H1 (cell line): ENCODE measurements around the gene SMPD2. TPM values are rescaled to one million over a fixed set of nuclear protein-coding genes. Genes with fewer than 3 reads are reported as not detected.

Experiments used
- CTCF ChIA-PET: fragments of 300-600 bp; sonication (Branson Sonifier 250); formaldehyde crosslinking; loops from one replicate; lab custom pipeline; 2021; ENCODE audit not compliant: partially characterized antibody; lab: Charles Lee
- POLR2A ChIA-PET: fragments of 300-600 bp; sonication (Branson Sonifier 250); formaldehyde crosslinking; loops from one replicate; lab custom pipeline; 2021; ENCODE audit warnings: inconsistent platforms; ENCODE audit not compliant: partially characterized antibody; lab: Charles Lee
- DNase-seq, 2 experiments: peaks; one replicate each; pipeline versions ENCODE4 v3.0.0 to v3.0.0-alpha.2; 2010 to 2022; ENCODE audit warnings: low spot score in 2 of 2, low read depth in 1 of 2, mixed read lengths in 1 of 2
- FAIRE-seq: peaks from 2 replicates; lab custom pipeline; 2011; peaks lifted over from hg19 to GRCh38; lab: Jason Lieb, UNC
- H2AFZ ChIP-seq: 2 replicates; pipeline ENCODE4 v1.8.1; 2012; ENCODE audit warnings: low read length, inconsistent platforms
- H2AK5ac ChIP-seq: 2 replicates; pipeline ENCODE4 v1.6.1; 2013; ENCODE audit warnings: low read depth, low read length
- H2BK120ac ChIP-seq: replicated peaks from 2 replicates; pipeline ENCODE3; 2013; ENCODE audit warnings: low read depth, low read length, inconsistent platforms
- H2BK12ac ChIP-seq: 2 replicates; pipeline ENCODE4 v1.6.1; 2013; ENCODE audit warnings: low read depth, low read length
- H2BK15ac ChIP-seq: 2 replicates; pipeline ENCODE4 v1.6.1; 2013; ENCODE audit warnings: low read length
- H2BK20ac ChIP-seq: 2 replicates; pipeline ENCODE4 v1.6.1; 2013; ENCODE audit warnings: low read length
- H2BK5ac ChIP-seq: 2 replicates; pipeline ENCODE4 v1.6.1; 2013; ENCODE audit warnings: low read depth, low read length
- H3K14ac ChIP-seq: 2 replicates; pipeline ENCODE4 v1.6.1; 2013; ENCODE audit warnings: inconsistent platforms; ENCODE audit not compliant: insufficient read length
- H3K18ac ChIP-seq: 2 replicates; pipeline ENCODE4 v1.6.1; 2013; ENCODE audit warnings: low read length; ENCODE audit errors: extremely low read depth
- H3K23ac ChIP-seq: 2 replicates; pipeline ENCODE4 v1.6.1; 2013; ENCODE audit warnings: inconsistent platforms; ENCODE audit not compliant: insufficient read length
- H3K23me2 ChIP-seq: 2 replicates; pipeline ENCODE4 v1.6.1; 2013; ENCODE audit warnings: low read depth, low read length
- H3K27ac ChIP-seq: 2 replicates; pipeline ENCODE4 v1.6.1; 2011; ENCODE audit warnings: low read depth, low read length, inconsistent platforms
- H3K27me3 ChIP-seq, 4 experiments: replicated peaks in 1 of 4; 1 replicate in 1 of 4; 2 replicates in 3 of 4; pipeline versions ENCODE4 v1.6.1 to v1.8.1; 2011 to 2013; ENCODE audit warnings: low read length in 3 of 4, mild to moderate bottlenecking in 3 of 4, inconsistent platforms in 2 of 4, mixed read lengths in 2 of 4, moderate library complexity in 1 of 4; ENCODE audit not compliant: control insufficient read depth in 3 of 4, insufficient read depth in 3 of 4; ENCODE audit errors: extremely low read depth in 1 of 4
- H3K36me3 ChIP-seq, 4 experiments: 2 replicates each; pipeline versions ENCODE4 v1.6.1 to v1.8.1; 2011 to 2013; ENCODE audit warnings: mild to moderate bottlenecking in 4 of 4, low read length in 3 of 4, moderate library complexity in 2 of 4, control low read depth in 1 of 4, inconsistent platforms in 1 of 4; ENCODE audit not compliant: insufficient read depth in 4 of 4, control insufficient read depth in 2 of 4
- H3K4ac ChIP-seq: replicated peaks from 2 replicates; pipeline ENCODE3; 2013; ENCODE audit warnings: low read length, low read depth, mixed read lengths, inconsistent platforms; ENCODE audit not compliant: insufficient read length
- H3K4me1 ChIP-seq, 4 experiments: replicated peaks in 1 of 4; 1 replicate in 1 of 4; 2 replicates in 3 of 4; pipeline versions ENCODE4 v1.6.1 to v1.8.1; 2011 to 2013; ENCODE audit warnings: low read length in 3 of 4, inconsistent platforms in 2 of 4, mixed read lengths in 1 of 4; ENCODE audit not compliant: insufficient read depth in 4 of 4, control insufficient read depth in 3 of 4
- H3K4me2 ChIP-seq, 2 experiments: 2 replicates each; pipeline versions ENCODE4 v1.6.1 to v1.8.1; 2011 to 2013; ENCODE audit warnings: low read depth in 2 of 2, low read length in 2 of 2, control low read depth in 1 of 2, inconsistent platforms in 1 of 2, mild to moderate bottlenecking in 1 of 2; ENCODE audit not compliant: insufficient read depth in 1 of 2
- H3K4me3 ChIP-seq, 4 experiments: fragments of 200-600, 300-600 bp in 1 of 4; sonication (generic), shearing (Covaris generic), sonication (Bioruptor Twin) in 1 of 4; 2 replicates each; pipeline versions ENCODE4 v1.5.1 to v1.8.1; 2011 to 2016; ENCODE audit warnings: low read length in 4 of 4, low read depth in 3 of 4, control low read depth in 2 of 4, inconsistent platforms in 2 of 4, mild to moderate bottlenecking in 2 of 4, mixed read lengths in 1 of 4, moderate library complexity in 1 of 4; ENCODE audit not compliant: insufficient read depth in 2 of 4; ENCODE audit errors: extremely low read depth in 1 of 4
- H3K56ac ChIP-seq: replicated peaks from 2 replicates; pipeline ENCODE3; 2013; ENCODE audit warnings: low read depth, mild to moderate bottlenecking, mixed read lengths, low read length, inconsistent platforms; ENCODE audit not compliant: insufficient read length
- H3K79me1 ChIP-seq: 2 replicates; pipeline ENCODE4 v1.6.1; 2013; ENCODE audit warnings: low read depth, low read length, control low read depth
- H3K79me2 ChIP-seq, 2 experiments: 2 replicates each; pipeline versions ENCODE4 v1.6.1 to v1.8.1; 2012 to 2013; ENCODE audit warnings: low read length in 2 of 2, mild to moderate bottlenecking in 2 of 2, inconsistent platforms in 1 of 2; ENCODE audit not compliant: insufficient read depth in 2 of 2, control insufficient read depth in 1 of 2
- H3K9ac ChIP-seq, 4 experiments: replicated peaks in 1 of 4; 1 replicate in 1 of 4; 2 replicates in 3 of 4; pipeline versions ENCODE4 v1.6.1 to v1.8.1; 2011 to 2013; ENCODE audit warnings: low read depth in 3 of 4, low read length in 3 of 4, control low read depth in 2 of 4, mild to moderate bottlenecking in 2 of 4, moderate library complexity in 2 of 4, inconsistent platforms in 1 of 4; ENCODE audit errors: extremely low read depth in 1 of 4
- H3K9me3 ChIP-seq, 2 experiments: 2 replicates each; pipeline versions ENCODE4 v1.6.1 to v1.8.1; 2012 to 2013; ENCODE audit warnings: mild to moderate bottlenecking in 2 of 2, moderate library complexity in 2 of 2, control low read depth in 1 of 2, inconsistent platforms in 1 of 2, low read depth in 1 of 2, low read length in 1 of 2, mixed read lengths in 1 of 2; ENCODE audit not compliant: insufficient read depth in 2 of 2
- H4K20me1 ChIP-seq, 2 experiments: replicated peaks in 1 of 2; 2 replicates each; pipeline versions ENCODE3 to v1.8.1; 2011 to 2013; ENCODE audit warnings: inconsistent platforms in 2 of 2, low read length in 2 of 2, mild to moderate bottlenecking in 1 of 2; ENCODE audit not compliant: insufficient read depth in 2 of 2, control insufficient read depth in 1 of 2
- H4K5ac ChIP-seq: 2 replicates; pipeline ENCODE4 v1.6.1; 2013; ENCODE audit warnings: low read length, low read depth, mixed read lengths, inconsistent platforms; ENCODE audit not compliant: insufficient read length
- H4K8ac ChIP-seq: 2 replicates; pipeline ENCODE4 v1.8.0; 2013; ENCODE audit warnings: mild to moderate bottlenecking, moderate library complexity, low read length, inconsistent platforms; ENCODE audit not compliant: insufficient read depth; ENCODE audit errors: extremely low read depth
- H4K91ac ChIP-seq: replicated peaks from 2 replicates; pipeline ENCODE3; 2013; ENCODE audit warnings: low read length, mixed read lengths, inconsistent platforms; ENCODE audit not compliant: insufficient read length
- CEBPB ChIP-seq: IDR thresholded peaks from 2 replicates; pipeline ENCODE4 v1.6.1; 2012; ENCODE audit warnings: low read depth, low read length
- POLR2AphosphoS5 ChIP-seq: IDR thresholded peaks from 2 replicates; pipeline ENCODE4 v1.6.1; 2011; ENCODE audit warnings: low read depth, low read length
- WGBS, 2 experiments: shearing (Covaris generic) in 1 of 2; methylation state at CpG; one replicate each; pipeline versions ENCODE4 v1.1.6 to v1.1.7; 2013 to 2015; ENCODE audit warnings: low lambda C conversion rate in 2 of 2, mixed read lengths in 2 of 2, inconsistent platforms in 1 of 2, low coverage in 1 of 2, missing lambda C conversion rate in 1 of 2; ENCODE audit not compliant: insufficient replicate concordance in 2 of 2, insufficient coverage in 1 of 2, insufficient read length in 1 of 2; ENCODE audit errors: extremely low coverage in 1 of 2, missing lambda C conversion rate in 1 of 2; 5-methylcytosine and 5-hydroxymethylcytosine counted together
- polyA plus RNA-seq, 7 experiments: library from polyadenylated mRNA; depleted of rRNA in 3 of 7; stranded (reverse) in 5 of 7; unstranded in 2 of 7; fragments of >200 nt in 5 of 7; fragments of 200-250 nt in 2 of 7; gene quantifications; 1 replicate in 5 of 7; 2 replicates in 1 of 7; 4 replicates in 1 of 7; pipeline versions ENCODE4 v1.2.1 to v1.2.3, GENCODE V29; 2011 to 2013; ENCODE audit warnings: missing spikeins in 2 of 7, mixed read lengths in 2 of 7
- total RNA-seq: library from RNA; stranded (reverse); fragmentation: NEBNext Ultra II Directional; extraction: Animal tissue kit (Norgen Biotek cat#: 25700); gene quantifications from 2 replicates; pipeline ENCODE4 v1.2.1, GENCODE V29; 2021

Gene SMPD2
- total and polyA plus RNA-seq, 2 of the 8 experiments (the other 6 are each of a cell fraction or from before 2014, with no cell fraction given), result 11.5 to 17.2 TPM

DNA sequence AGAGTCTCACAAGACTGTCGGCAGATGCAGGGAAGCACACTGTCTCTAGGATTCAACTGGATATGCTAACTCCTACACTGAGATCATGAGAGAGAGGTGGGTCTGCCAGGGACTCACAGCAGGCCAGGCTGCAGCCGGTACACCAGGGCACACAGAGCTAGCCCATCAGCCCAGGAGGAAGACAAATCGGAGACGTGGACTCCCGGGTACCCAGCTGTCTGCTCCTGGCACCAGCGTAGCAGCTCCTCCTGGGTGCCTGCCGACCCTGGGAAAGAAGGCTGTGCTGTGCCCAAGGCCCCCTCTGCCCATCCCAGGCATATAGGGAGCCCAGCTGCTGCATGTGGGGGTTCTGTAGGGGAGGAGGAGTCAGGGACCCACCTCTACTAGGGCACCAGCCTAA lies 8.1 kb downstream of the SMPD2 start:
- ChIA-PET CTCF (interaction anchor here (0.8 to 2.2 kb wide), 10 partner anchors 9 to 334 kb away, joined by 3 to 11 read pairs (median 3); partner anchors contain the start of gene CD164), POLR2A (interaction anchor here (0.5 to 1.3 kb wide), 6 partner anchors 9 to 47 kb away, joined by 3 to 5 read pairs (median 3); no protein-coding TSS in a partner anchor)
- no peaks in the 10 kb centered on the region for H3K9me3 ChIP-seq

More for the DNA sequence above, 8.1 kb downstream of the SMPD2 start:
- H3K4me2 ChIP-seq, result no peak overlapping the region
- H4K8ac ChIP-seq, result no peak overlapping the region
- no peak for TF ChIP-seq CEBPB
- 0 out of 2 replicates have a peak, but pooled peaks have one; percentile 10 for TF ChIP-seq POLR2AphosphoS5
- no peak overlapping the region for H3K56ac ChIP-seq
- H3K18ac ChIP-seq, result no peak overlapping the region
- H2BK120ac ChIP-seq, result no peak overlapping the region
- H4K5ac ChIP-seq, result no peak overlapping the region
- H3K79me2 ChIP-seq, result no peaks in the 10 kb centered on the region
- H3K4me1 ChIP-seq, result no peaks in the 10 kb centered on the region; a peak in 1 of 7 replicates
- H2BK12ac ChIP-seq, result no peak overlapping the region
- H2BK20ac ChIP-seq, result no peak overlapping the region
- no peak overlapping the region for H2BK15ac ChIP-seq
- H2AFZ ChIP-seq, result no peak overlapping the region
- H3K79me1 ChIP-seq, result no peaks in the 10 kb centered on the region
- DNase-seq, result no peak
- no peak overlapping the region for H4K91ac ChIP-seq
- no peak overlapping the region for H2BK5ac ChIP-seq
- no peak overlapping the region for H3K27ac ChIP-seq
- no peak overlapping the region for H3K14ac ChIP-seq
- FAIRE-seq, result no peak
- H3K9ac ChIP-seq, result no peak overlapping the region
- H4K20me1 ChIP-seq, result peaks cover 0 to 15% of the 10 kb centered on the region in 2 experiments
- WGBS, 2 experiments, result 93% methylated on average over 7 of the region's 7 CpGs; no CpG with 5 or more reads in 1 of the 2 experiments
- no peak overlapping the region for H3K4me3 ChIP-seq
- H3K23ac ChIP-seq, result no peak overlapping the region
- H3K27me3 ChIP-seq, result no peaks in the 10 kb centered on the region
- no peak overlapping the region for H2AK5ac ChIP-seq
- H3K23me2 ChIP-seq, result no peaks in the 10 kb centered on the region; the same call in 1 of the 2 replicates
- H3K36me3 ChIP-seq, result peaks cover 8 to 47% (median 25%) of the 10 kb centered on the region in 4 experiments; a peak in 7 of 8 replicates
- H3K4ac ChIP-seq, result no peak overlapping the region
